AG09309 (cell line): ENCODE measurements around the gene TAF6.

Experiments
- DNase-seq: peaks from one replicate; pipeline ENCODE4 v3.0.0-alpha.2; 2010; ENCODE audit warnings: low read depth
- H3K4me3 ChIP-seq: 2 replicates; pipeline ENCODE4 v1.5.1; 2011; ENCODE audit warnings: mild to moderate bottlenecking, low read depth, low read length, moderate library complexity; ENCODE audit not compliant: control insufficient read depth
- CTCF ChIP-seq: IDR thresholded peaks from 2 replicates; pipeline ENCODE4 v1.5.1; 2011; ENCODE audit warnings: mild to moderate bottlenecking, low read depth, low read length, inconsistent platforms; ENCODE audit not compliant: insufficient read depth, control insufficient read depth; ENCODE audit errors: missing control alignments

Gene TAF6

GRCh38 chr7:100066953-100067352 is 52.2 kb downstream of the TAF6 start:
- no peak for DNase-seq
- no peak for TF ChIP-seq CTCF

GRCh38 chr7:100065452-100066186 is 53.5 kb downstream of the TAF6 start:
- no peak for DNase-seq
- TF ChIP-seq CTCF: no peak

More at GRCh38 chr7:100066953-100067352, 52.2 kb downstream of the TAF6 start:
- H3K4me3 ChIP-seq: no peak overlapping the region

GRCh38 chr7:100064162-100064561 is 55.0 kb downstream of the TAF6 start:
- H3K4me3 ChIP-seq: no peak overlapping the region
- no peak for TF ChIP-seq CTCF
- no peak for DNase-seq

More at GRCh38 chr7:100065452-100066186, 53.5 kb downstream of the TAF6 start:
- no peak overlapping the region for H3K4me3 ChIP-seq

GRCh38 chr7:100063376-100063775 is 55.8 kb downstream of the TAF6 start:
- no peak for TF ChIP-seq CTCF
- DNase-seq: no peak
- H3K4me3 ChIP-seq: no peak overlapping the region

- TF ChIP-seq CTCF: no peak
- no peak for DNase-seq
- no peak overlapping the region for H3K4me3 ChIP-seq
Observed at GRCh38 chr7:100061518-100062193, 57.5 kb downstream of the TAF6 start.

GRCh38 chr7:100059251-100059739 is 59.9 kb downstream of the TAF6 start:
- DNase-seq: no peak
- H3K4me3 ChIP-seq: no peak overlapping the region
- TF ChIP-seq CTCF: no peak
